Naive thymus-derived CD4-positive, alpha-beta T cell (primary cell): ENCODE results near the gene LRFN2. TPM values are rescaled to one million over a fixed set of nuclear protein-coding genes. Genes with fewer than 3 reads are reported as not detected.
A peak's percentile ranks its signal among the peaks of the same experiment; 100 is the strongest.

ENCODE experiments used
- ATAC-seq: fragments of 150-1000 bp; cut with Tn5 transposase; 2 replicates; pipeline ENCODE4 v1.10.0; 2021; ENCODE audit warnings: mild to moderate bottlenecking, moderate library complexity
- CTCF ChIA-PET: fragments of 350-600 bp; sonication (Branson Sonifier 250); formaldehyde crosslinking; loops from one replicate; lab custom pipeline; 2021; ENCODE audit warnings: antibody characterized with exemption; lab: Charles Lee
- POLR2A ChIA-PET: fragments of 350-600 bp; sonication (Branson Sonifier 250); formaldehyde crosslinking; loops from one replicate; lab custom pipeline; 2021; ENCODE audit warnings: antibody characterized with exemption, inconsistent platforms; lab: Charles Lee
- DNase-seq, 9 donors: peaks; one replicate each; pipeline versions ENCODE4 v3.0.0 to v3.0.0-alpha.2; 2020 to 2022; ENCODE audit warnings: mixed read lengths in 1 of 9
- H3K27ac ChIP-seq: one replicate; pipeline ENCODE4 v1.7.0; 2013; ENCODE audit warnings: mild to moderate bottlenecking, low read depth, low read length, moderate library complexity
- H3K27me3 ChIP-seq, 2 donors: one replicate each; pipeline ENCODE4 v1.7.0; 2013; ENCODE audit warnings: low read length in 2 of 2, mild to moderate bottlenecking in 2 of 2, moderate library complexity in 2 of 2; ENCODE audit not compliant: control insufficient read depth in 2 of 2, insufficient read depth in 2 of 2
- H3K36me3 ChIP-seq, 3 experiments: 1 replicate in 2 of 3; 2 replicates in 1 of 3; pipeline ENCODE4 v1.7.0; 2013; ENCODE audit warnings: low read length in 3 of 3, mild to moderate bottlenecking in 3 of 3, moderate library complexity in 1 of 3; ENCODE audit not compliant: insufficient read depth in 3 of 3, control insufficient read depth in 2 of 3
- H3K4me1 ChIP-seq, 2 donors: one replicate each; pipeline ENCODE4 v1.7.0; 2013; ENCODE audit warnings: low read length in 2 of 2, mild to moderate bottlenecking in 2 of 2, moderate library complexity in 1 of 2; ENCODE audit not compliant: control insufficient read depth in 2 of 2, insufficient read depth in 2 of 2
- H3K4me3 ChIP-seq: 2 replicates; pipeline ENCODE4 v1.7.0; 2013; ENCODE audit warnings: mild to moderate bottlenecking, low read length
- H3K9me3 ChIP-seq, 3 experiments: 1 replicate in 2 of 3; 2 replicates in 1 of 3; pipeline ENCODE4 v1.7.0; 2013; ENCODE audit warnings: low read length in 3 of 3; ENCODE audit not compliant: control insufficient read depth in 2 of 3
- H3K27ac Mint-ChIP-seq, 9 donors: one replicate each; pipeline ENCODE4 v1.8.0; 2020 to 2022; ENCODE audit warnings: mixed read lengths in 9 of 9, mild to moderate bottlenecking in 8 of 9, moderate library complexity in 5 of 9, inconsistent platforms in 2 of 9
- H3K27me3 Mint-ChIP-seq, 5 donors: one replicate each; pipeline ENCODE4 v1.8.0; 2021 to 2022; ENCODE audit warnings: mixed read lengths in 5 of 5, mild to moderate bottlenecking in 1 of 5
- H3K36me3 Mint-ChIP-seq, 5 donors: one replicate each; pipeline ENCODE4 v1.8.0; 2020 to 2022; ENCODE audit warnings: mixed read lengths in 5 of 5, mild to moderate bottlenecking in 3 of 5, inconsistent platforms in 1 of 5
- H3K4me1 Mint-ChIP-seq, 7 donors: one replicate each; pipeline ENCODE4 v1.8.0; 2020 to 2022; ENCODE audit warnings: mixed read lengths in 7 of 7, mild to moderate bottlenecking in 3 of 7, inconsistent platforms in 1 of 7
- H3K4me3 Mint-ChIP-seq, 10 donors: one replicate each; pipeline ENCODE4 v1.8.0; 2020 to 2022; ENCODE audit warnings: mild to moderate bottlenecking in 10 of 10, mixed read lengths in 10 of 10, moderate library complexity in 6 of 10, inconsistent platforms in 2 of 10
- H3K9me3 Mint-ChIP-seq, 11 donors: one replicate each; pipeline ENCODE4 v1.8.0; 2020 to 2022; ENCODE audit warnings: mixed read lengths in 11 of 11, mild to moderate bottlenecking in 4 of 11, inconsistent platforms in 1 of 11, moderate library complexity in 1 of 11
- intact Hi-C, 2 donors: fragments of 100-400 bp; cut with micrococcal nuclease; formaldehyde crosslinking; loops; one replicate each; pipeline ENCODE4 v1.15.1; 2023
- polyA plus RNA-seq, 2 donors: library from polyadenylated mRNA; unstranded; fragments of 300-500 nt; fragmentation: Illumina TruSeq; gene quantifications; one replicate each; pipeline ENCODE4 v1.2.3, GENCODE V29; 2021
- total RNA-seq, 6 experiments: library from RNA in 5 of 6; stranded (reverse) in 5 of 6; gene quantifications; 1 replicate in 5 of 6; 2 replicates in 1 of 6; pipeline ENCODE4 v1.2.3 and lab custom pipeline; 2021 to 2026

The LRFN2 gene
- total and polyA plus RNA-seq, 7 experiments from 2014 or later = 0.13 to 4.6 (median 0.43) TPM; not detected in 2

GRCh38 chr6:40391851-40392517, 195.2 kb downstream of the LRFN2 start:
- peaks cover 0 to 34% (median 0%) of the 10 kb centered on the region in 5 donors for H3K36me3 Mint-ChIP-seq
- intact Hi-C loops = no loop called here
- Histone ChIP-seq H3K9me3 (no peaks in the 10 kb centered on the region), H3K27ac (peak overlapping the region; percentile 40), H3K4me3 (no peak overlapping the region), H3K27me3 (no peaks in the 10 kb centered on the region), H3K4me1 (peaks cover 0 to 49% of the 10 kb centered on the region in 2 donors), H3K36me3 (no peaks in the 10 kb centered on the region)
- H3K27ac Mint-ChIP-seq = peak overlapping the region in 6 of 9 donors; percentile 67 to 92 (median 84)
- no peak for ATAC-seq
- peaks cover 0 to 7% (median 0%) of the 10 kb centered on the region in 11 donors for H3K9me3 Mint-ChIP-seq
- no peak overlapping the region for H3K4me3 Mint-ChIP-seq
- H3K27me3 Mint-ChIP-seq = peaks cover 0 to 9% (median 6%) of the 10 kb centered on the region in 5 donors
- POLR2A ChIA-PET = no interaction called here
- H3K4me1 Mint-ChIP-seq = peaks cover 31 to 64% (median 41%) of the 10 kb centered on the region in 7 donors
- CTCF ChIA-PET = no interaction called here
- no peak for DNase-seq

DNA sequence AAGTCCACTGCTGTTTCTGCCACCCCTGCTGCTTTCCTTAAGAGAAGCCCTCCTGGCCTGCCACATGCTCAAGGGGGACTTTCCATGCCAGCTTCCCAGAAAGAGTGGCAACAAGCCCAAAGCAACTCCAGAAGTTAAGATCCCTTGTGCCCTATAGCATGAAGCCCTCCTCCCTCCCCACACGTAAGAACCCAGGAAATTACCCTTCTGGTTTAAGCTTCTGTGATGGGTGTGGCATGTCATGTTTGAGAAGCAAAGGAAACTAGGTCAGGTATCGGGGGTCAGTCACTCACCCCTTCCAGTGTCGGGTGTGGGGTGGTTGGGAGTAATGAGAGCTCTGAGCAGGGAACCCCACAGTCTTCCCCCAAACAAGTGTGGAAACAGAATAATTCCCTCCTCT, 196.1 kb downstream of the LRFN2 start:
- Histone ChIP-seq H3K27me3 (no peaks in the 10 kb centered on the region), H3K27ac (peak overlapping the region; percentile 56), H3K4me3 (no peak overlapping the region), H3K9me3 (no peaks in the 10 kb centered on the region), H3K4me1 (peaks cover 0 to 58% of the 10 kb centered on the region in 2 donors), H3K36me3 (no peaks in the 10 kb centered on the region)
- Mint-ChIP-seq H3K4me3 (peak overlapping the region; percentile 33 to 81 (median 62)), H3K27me3 (peaks cover 0 to 9% (median 6%) of the 10 kb centered on the region in 5 donors), H3K9me3 (peaks cover 0 to 7% (median 0%) of the 10 kb centered on the region in 11 donors), H3K4me1 (peaks cover 31 to 65% (median 46%) of the 10 kb centered on the region in 7 donors), H3K27ac (peak overlapping the region; percentile 28 to 92 (median 81)), H3K36me3 (peaks cover 0 to 38% (median 0%) of the 10 kb centered on the region in 5 donors)
- DNase-seq (peak in 3 of 9 donors; percentile 17 to 39 (median 26)), ATAC-seq (peak; percentile 62)
- POLR2A ChIA-PET = no interaction called here
- CTCF ChIA-PET = no interaction called here
- intact Hi-C loops = no loop called here

GRCh38 chr6:40390144-40390800, 196.9 kb downstream of the LRFN2 start:
- no peaks in the 10 kb centered on the region for H3K9me3 ChIP-seq
- POLR2A ChIA-PET = interaction anchor here (0.6 kb wide), 1 partner anchor 435 kb away, joined by 3 read pairs; no protein-coding TSS in a partner anchor
- Mint-ChIP-seq H3K9me3 (peaks cover 0 to 9% (median 0%) of the 10 kb centered on the region in 11 donors), H3K36me3 (peaks cover 0 to 42% (median 0%) of the 10 kb centered on the region in 5 donors), H3K27ac (peak overlapping the region; percentile 43 to 94 (median 92)), H3K27me3 (peaks cover 0 to 9% (median 6%) of the 10 kb centered on the region in 5 donors), H3K4me3 (peak overlapping the region in 9 of 10 donors; percentile 35 to 80 (median 59)), H3K4me1 (peaks cover 36 to 72% (median 49%) of the 10 kb centered on the region in 7 donors)
- no peak for ATAC-seq
- no peaks in the 10 kb centered on the region for H3K27me3 ChIP-seq
- H3K36me3 ChIP-seq = no peaks in the 10 kb centered on the region
- H3K4me3 ChIP-seq = no peak overlapping the region
- CTCF ChIA-PET = no interaction called here
- no peak for DNase-seq
- H3K27ac ChIP-seq = peak overlapping the region; percentile 56
- H3K4me1 ChIP-seq = peaks cover 0 to 66% of the 10 kb centered on the region in 2 donors
- intact Hi-C loops = no loop called here

DNA sequence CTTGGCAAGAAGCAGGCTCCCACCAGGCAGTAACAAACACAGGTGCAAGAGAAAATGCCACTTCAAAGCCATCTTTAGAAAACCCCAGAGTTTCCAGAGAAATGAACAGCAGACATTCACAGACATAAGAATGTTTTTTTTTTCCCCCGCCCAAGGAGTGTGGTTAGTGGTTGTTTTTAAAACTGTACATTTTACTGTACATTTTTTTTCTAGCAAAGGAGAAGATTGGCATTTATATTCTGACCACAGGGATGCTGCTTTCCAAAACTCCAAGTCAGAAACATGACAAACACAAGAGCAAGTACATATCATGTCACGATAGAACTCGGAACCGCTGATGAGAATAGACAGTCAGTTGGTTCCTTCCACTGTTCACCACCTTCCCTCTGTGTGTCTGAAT, 197.9 kb downstream of the LRFN2 start:
- CTCF ChIA-PET = no interaction called here

GRCh38 chr6:40387871-40388264, 199.3 kb downstream of the LRFN2 start:
- H3K36me3 Mint-ChIP-seq = peaks cover 0 to 37% (median 0%) of the 10 kb centered on the region in 5 donors
- POLR2A ChIA-PET = no interaction called here

More for the DNA sequence above, 197.9 kb downstream of the LRFN2 start:
- no peaks in the 10 kb centered on the region for H3K36me3 ChIP-seq
- POLR2A ChIA-PET = no interaction called here
- intact Hi-C loops = loop anchor here (1.0 to 5.0 kb wide), 6 partner anchors 19 to 198 kb away; partner anchors contain the start of gene LRFN2 (in 1 of the 2)
- peaks cover 39 to 80% (median 49%) of the 10 kb centered on the region in 7 donors for H3K4me1 Mint-ChIP-seq
- no peaks in the 10 kb centered on the region for H3K27me3 ChIP-seq
- no peak overlapping the region for H3K4me3 ChIP-seq
- H3K4me1 ChIP-seq = peaks cover 0 to 73% of the 10 kb centered on the region in 2 donors
- H3K9me3 ChIP-seq = no peaks in the 10 kb centered on the region
- H3K9me3 Mint-ChIP-seq = peaks cover 0 to 13% (median 0%) of the 10 kb centered on the region in 11 donors
- peaks cover 0 to 45% (median 0%) of the 10 kb centered on the region in 5 donors for H3K36me3 Mint-ChIP-seq
- peak in 7 of 9 donors; percentile 14 to 68 (median 48) for DNase-seq
- H3K27ac ChIP-seq = peak overlapping the region; percentile 54
- peak overlapping the region; percentile 43 to 94 (median 92) for H3K27ac Mint-ChIP-seq
- peak overlapping the region; percentile 27 to 80 (median 60) for H3K4me3 Mint-ChIP-seq
- H3K27me3 Mint-ChIP-seq = peaks cover 0 to 13% (median 6%) of the 10 kb centered on the region in 5 donors
- ATAC-seq = peak; percentile 67

DNA sequence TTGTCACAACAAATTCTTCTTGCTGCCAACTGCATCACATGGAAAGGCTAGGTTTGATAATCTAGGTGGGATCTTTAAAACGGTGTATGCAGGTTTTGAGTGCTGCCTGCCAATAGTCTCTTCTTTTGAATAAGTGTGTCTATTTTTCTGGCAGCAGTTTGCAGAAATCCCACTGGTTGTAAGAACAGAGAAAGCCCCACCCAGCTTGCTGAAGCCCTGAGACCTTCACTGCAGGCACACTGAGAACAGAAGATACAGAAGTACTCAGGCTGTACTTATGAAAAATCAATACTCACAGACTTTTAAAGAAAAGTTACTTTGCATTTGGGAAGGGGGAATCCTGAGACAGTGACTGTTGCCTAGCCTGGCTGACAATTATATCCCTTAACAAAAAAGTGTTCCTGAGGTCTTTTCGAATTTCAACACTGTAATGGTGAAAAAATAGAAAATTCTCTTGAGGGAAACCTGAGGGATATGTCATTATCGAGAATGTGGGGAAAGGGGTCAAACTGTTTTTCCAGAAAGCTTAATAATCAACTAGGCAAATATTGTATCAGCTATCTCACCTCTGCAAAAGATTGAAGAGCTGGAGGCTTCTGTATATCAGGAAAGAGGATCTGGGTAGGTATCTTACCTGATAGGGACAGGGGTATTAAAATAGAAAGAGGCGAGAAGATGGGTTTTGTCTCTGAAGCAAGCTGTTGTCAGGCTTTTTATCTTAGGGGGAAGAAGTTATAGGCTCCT, 199.9 kb downstream of the LRFN2 start:
- ChIA-PET CTCF (no interaction called here), POLR2A (no interaction called here)
- H3K36me3 ChIP-seq = no peaks in the 10 kb centered on the region
- ATAC-seq = peak; percentile 35
- intact Hi-C loops = loop anchor here (5.0 kb wide), 3 partner anchors 60 to 200 kb away; partner anchors contain the start of gene LRFN2 (in 1 of the 2)
- H3K4me1 ChIP-seq = peaks cover 0 to 69% of the 10 kb centered on the region in 2 donors
- DNase-seq = peak in 4 of 9 donors; percentile 9 to 33 (median 29)
- Mint-ChIP-seq H3K4me3 (peak overlapping the region in 8 of 10 donors; percentile 6 to 72 (median 48)), H3K9me3 (peaks cover 0 to 8% (median 0%) of the 10 kb centered on the region in 11 donors), H3K4me1 (peaks cover 39 to 74% (median 49%) of the 10 kb centered on the region in 7 donors), H3K27ac (peak overlapping the region; percentile 37 to 94 (median 89)), H3K36me3 (peaks cover 0 to 41% (median 0%) of the 10 kb centered on the region in 5 donors), H3K27me3 (peaks cover 0 to 10% (median 8%) of the 10 kb centered on the region in 5 donors)
- H3K27ac ChIP-seq = peak overlapping the region; percentile 64
- no peaks in the 10 kb centered on the region for H3K9me3 ChIP-seq
- no peaks in the 10 kb centered on the region for H3K27me3 ChIP-seq
- no peak overlapping the region for H3K4me3 ChIP-seq

More at GRCh38 chr6:40387871-40388264, 199.3 kb downstream of the LRFN2 start:
- intact Hi-C loops = loop anchor here (2.0 to 5.0 kb wide), 4 partner anchors 49 to 199 kb away; partner anchors contain the start of gene LRFN2 (in 1 of the 2)
- peaks cover 0 to 8% (median 0%) of the 10 kb centered on the region in 11 donors for H3K9me3 Mint-ChIP-seq
- H3K9me3 ChIP-seq = no peaks in the 10 kb centered on the region
- H3K4me1 Mint-ChIP-seq = peaks cover 39 to 71% (median 49%) of the 10 kb centered on the region in 7 donors
- ATAC-seq (no peak), DNase-seq (no peak)
- H3K27ac ChIP-seq = peak overlapping the region; percentile 64
- H3K4me3 Mint-ChIP-seq = peak overlapping the region in 8 of 10 donors; percentile 6 to 72 (median 44)
- H3K4me3 ChIP-seq = no peak overlapping the region
- peaks cover 0 to 69% of the 10 kb centered on the region in 2 donors for H3K4me1 ChIP-seq
- CTCF ChIA-PET = no interaction called here
- H3K27me3 Mint-ChIP-seq = peaks cover 0 to 9% (median 6%) of the 10 kb centered on the region in 5 donors
- peak overlapping the region; percentile 37 to 94 (median 89) for H3K27ac Mint-ChIP-seq
- no peaks in the 10 kb centered on the region for H3K36me3 ChIP-seq
- no peaks in the 10 kb centered on the region for H3K27me3 ChIP-seq
